OCI-LY7 (cell line): ENCODE data around the gene MYZAP. TPM values are rescaled to one million over a fixed set of nuclear protein-coding genes. Genes with fewer than 3 reads are reported as not detected.

Experiments
- BruUV-seq: library from RNA; stranded (reverse); fragments of 400-500 nt; replicated peaks from 2 replicates; lab custom pipeline; 2021; lab: Mats Ljungman, UMichigan
- CTCF ChIA-PET: fragments of 300-600 bp; sonication (Branson Sonifier 250); formaldehyde crosslinking; loops from one replicate; lab custom pipeline; 2022; ENCODE audit warnings: antibody characterized with exemption; ENCODE audit not compliant: unreplicated experiment; lab: Charles Lee
- POLR2A ChIA-PET: fragments of 300-600 bp; sonication (Branson Sonifier 250); formaldehyde crosslinking; loops from one replicate; lab custom pipeline; 2022; ENCODE audit warnings: antibody characterized with exemption; lab: Charles Lee
- DNase-seq: peaks from one replicate; pipeline ENCODE4 v3.0.0-alpha.2; 2015; ENCODE audit warnings: low spot score
- H2AFZ ChIP-seq: fragments of 200-600 bp; sonication (generic), shearing (Covaris generic); 2 replicates; pipeline ENCODE4 v1.6.1; 2014; ENCODE audit warnings: mild to moderate bottlenecking, antibody characterized with exemption, low read length, moderate library complexity
- H3K27ac ChIP-seq: fragments of 200-600 bp; sonication (generic); 2 replicates; pipeline ENCODE4 v1.5.1; 2014; ENCODE audit warnings: mixed run types, low read depth, mild to moderate bottlenecking, moderate library complexity, low read length, inconsistent platforms; ENCODE audit not compliant: poor library complexity, severe bottlenecking
- H3K36me3 ChIP-seq: fragments of 200-600 bp; sonication (generic); 2 replicates; pipeline ENCODE4 v1.6.1; 2014; ENCODE audit warnings: mild to moderate bottlenecking, antibody characterized with exemption, low read length, moderate library complexity, mixed read lengths; ENCODE audit not compliant: insufficient read depth
- H3K4me1 ChIP-seq: fragments of 200-600 bp; sonication (generic); 2 replicates; pipeline ENCODE4 v1.5.1; 2014; ENCODE audit warnings: mild to moderate bottlenecking, low read length; ENCODE audit not compliant: insufficient read depth, poor library complexity, severe bottlenecking
- H3K4me2 ChIP-seq: fragments of 200-600 bp; sonication (generic); 2 replicates; pipeline ENCODE4 v1.6.1; 2014; ENCODE audit warnings: mild to moderate bottlenecking, low read length
- H3K4me3 ChIP-seq: fragments of 200-600 bp; sonication (generic); 2 replicates; pipeline ENCODE4 v1.5.1; 2014; ENCODE audit warnings: mild to moderate bottlenecking, low read depth, low read length; ENCODE audit not compliant: poor library complexity, severe bottlenecking
- H3K79me2 ChIP-seq: fragments of 200-600 bp; sonication (generic); 2 replicates; pipeline ENCODE4 v1.6.1; 2016; ENCODE audit warnings: low read depth, mild to moderate bottlenecking, low read length, moderate library complexity, mixed read lengths; ENCODE audit not compliant: insufficient read depth
- H3K9me2 ChIP-seq: fragments of 200-600 bp; sonication (generic); 2 replicates; pipeline ENCODE4 v1.6.1; 2016; ENCODE audit warnings: mild to moderate bottlenecking, low read length, mixed read lengths; ENCODE audit not compliant: insufficient read depth
- H3K9me3 ChIP-seq: fragments of 200-600 bp; sonication (generic); 2 replicates; pipeline ENCODE4 v1.6.1; 2014; ENCODE audit warnings: mild to moderate bottlenecking, mixed run types, low read length, mixed read lengths
- H4K20me1 ChIP-seq: fragments of 200-600 bp; sonication (generic); 2 replicates; pipeline ENCODE4 v1.6.1; 2014; ENCODE audit warnings: mild to moderate bottlenecking, antibody characterized with exemption, low read length, moderate library complexity, mixed read lengths; ENCODE audit not compliant: insufficient read depth
- EZH2phosphoT487 ChIP-seq: fragments of 200-600 bp; sonication (generic); IDR thresholded peaks from 2 replicates; pipeline ENCODE4 v1.6.1; 2018; ENCODE audit warnings: low read depth, borderline replicate concordance, mild to moderate bottlenecking, mixed run types, antibody characterized with exemption, low read length, moderate library complexity, mixed read lengths
- intact Hi-C: fragments of 100-400 bp; cut with micrococcal nuclease; formaldehyde crosslinking; loops from one replicate; pipeline ENCODE4 v1.10.0; 2022; ENCODE audit not compliant: unreplicated experiment
- total RNA-seq, 2 experiments: library from RNA; depleted of rRNA in 1 of 2; stranded (reverse); fragments of >200 nt in 1 of 2; shearing (Covaris generic) in 1 of 2; gene quantifications; 2 replicates each; pipeline ENCODE4 v1.2.3, GENCODE V29; 2014 to 2022
- TF ChIP-seq, protein P1 (sequence below): fragments of 200-600 bp; sonication (generic); conservative IDR thresholded peaks from 2 replicates; pipeline ENCODE4 v1.5.1; 2014; ENCODE audit warnings: mild to moderate bottlenecking, antibody characterized with exemption, low read length, moderate library complexity, mixed read lengths

The MYZAP gene
- total RNA-seq, 2 experiments from 2014 or later: not detected

DNA sequence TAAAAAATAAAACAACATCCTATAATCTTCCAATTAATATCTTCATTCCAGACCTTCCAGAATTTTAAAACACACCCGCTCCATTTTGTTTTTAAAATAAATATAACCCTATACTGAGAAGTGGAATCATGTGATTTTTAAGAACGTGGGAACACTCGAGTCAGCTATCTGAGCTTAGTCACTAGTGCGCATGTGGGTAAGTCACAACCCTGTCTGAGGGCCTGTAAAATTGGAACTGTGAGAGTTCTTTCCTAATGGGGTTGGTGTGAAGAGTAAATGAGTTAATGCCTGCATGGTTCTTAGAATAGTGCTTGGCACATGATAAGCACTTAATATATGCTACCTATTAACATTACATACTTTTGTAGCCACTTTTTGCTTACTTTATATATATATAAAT lies 95.0 kb downstream of the MYZAP start:
- no peak overlapping the region for H2AFZ ChIP-seq
- no peaks in the 10 kb centered on the region for H3K79me2 ChIP-seq
- H3K4me2 ChIP-seq: no peak overlapping the region
- POLR2A ChIA-PET: no interaction called here
- DNase-seq: no peak
- H3K4me1 ChIP-seq: no peaks in the 10 kb centered on the region
- no peaks in the 10 kb centered on the region for H3K9me3 ChIP-seq
- H3K4me3 ChIP-seq: no peak overlapping the region
- CTCF ChIA-PET: no interaction called here
- H3K27ac ChIP-seq: no peak overlapping the region
- H4K20me1 ChIP-seq: no peaks in the 10 kb centered on the region
- no TSS peak for BruUV-seq
- TF ChIP-seq EZH2phosphoT487: no peak
- TF ChIP-seq, protein P1, sequence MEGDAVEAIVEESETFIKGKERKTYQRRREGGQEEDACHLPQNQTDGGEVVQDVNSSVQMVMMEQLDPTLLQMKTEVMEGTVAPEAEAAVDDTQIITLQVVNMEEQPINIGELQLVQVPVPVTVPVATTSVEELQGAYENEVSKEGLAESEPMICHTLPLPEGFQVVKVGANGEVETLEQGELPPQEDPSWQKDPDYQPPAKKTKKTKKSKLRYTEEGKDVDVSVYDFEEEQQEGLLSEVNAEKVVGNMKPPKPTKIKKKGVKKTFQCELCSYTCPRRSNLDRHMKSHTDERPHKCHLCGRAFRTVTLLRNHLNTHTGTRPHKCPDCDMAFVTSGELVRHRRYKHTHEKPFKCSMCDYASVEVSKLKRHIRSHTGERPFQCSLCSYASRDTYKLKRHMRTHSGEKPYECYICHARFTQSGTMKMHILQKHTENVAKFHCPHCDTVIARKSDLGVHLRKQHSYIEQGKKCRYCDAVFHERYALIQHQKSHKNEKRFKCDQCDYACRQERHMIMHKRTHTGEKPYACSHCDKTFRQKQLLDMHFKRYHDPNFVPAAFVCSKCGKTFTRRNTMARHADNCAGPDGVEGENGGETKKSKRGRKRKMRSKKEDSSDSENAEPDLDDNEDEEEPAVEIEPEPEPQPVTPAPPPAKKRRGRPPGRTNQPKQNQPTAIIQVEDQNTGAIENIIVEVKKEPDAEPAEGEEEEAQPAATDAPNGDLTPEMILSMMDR: no peak
- intact Hi-C loops: no loop called here
- H3K9me2 ChIP-seq: no peaks in the 10 kb centered on the region
- H3K36me3 ChIP-seq: no peaks in the 10 kb centered on the region

DNA sequence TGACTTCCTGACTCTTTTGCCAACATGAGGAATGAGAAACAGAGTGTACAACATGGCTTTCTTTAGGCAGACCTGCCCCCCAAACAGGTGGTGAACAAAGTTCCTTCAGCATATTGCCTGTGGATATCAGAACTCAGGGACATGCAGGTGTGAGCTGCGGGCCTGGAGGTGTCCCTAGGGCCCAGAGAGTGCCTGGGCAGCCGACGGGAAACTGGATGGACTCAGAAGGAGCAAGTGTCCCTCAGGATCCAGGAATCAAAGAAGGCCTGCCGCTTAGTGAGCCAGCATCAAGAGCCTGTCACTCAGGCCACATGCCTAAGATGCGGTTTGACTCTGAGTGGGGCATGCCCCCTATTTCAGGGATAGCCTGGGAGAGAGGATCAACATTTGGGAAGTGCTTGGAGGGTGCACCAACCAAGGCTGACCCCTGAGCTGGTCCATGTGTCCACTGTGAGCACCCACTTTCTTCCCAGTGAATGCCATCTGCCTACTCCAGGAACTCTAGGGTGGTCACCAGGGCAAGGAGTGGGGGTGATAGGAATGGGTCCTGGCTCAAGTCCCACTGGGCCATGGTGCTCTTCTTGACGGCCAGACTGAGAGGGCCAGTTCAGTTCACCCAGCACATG lies 98.8 kb downstream of the MYZAP start:
- no peaks in the 10 kb centered on the region for H3K9me2 ChIP-seq

GRCh38 chr15:57691082-57691481 lies 99.4 kb downstream of the MYZAP start:
- no peaks in the 10 kb centered on the region for H4K20me1 ChIP-seq
- no peaks in the 10 kb centered on the region for H3K9me3 ChIP-seq
- ChIA-PET POLR2A (interaction anchor here (0.9 kb wide), 1 partner anchor 8 kb away, joined by 4 read pairs; no protein-coding TSS in a partner anchor), CTCF (no interaction called here)
- no peak overlapping the region for H2AFZ ChIP-seq
- no peak for DNase-seq
- no peaks in the 10 kb centered on the region for H3K36me3 ChIP-seq
- no peak for TF ChIP-seq EZH2phosphoT487
- TF ChIP-seq, protein P1: no peak
- no peak overlapping the region for H3K4me2 ChIP-seq
- intact Hi-C loops: no loop called here
- BruUV-seq: no TSS peak
- H3K9me2 ChIP-seq: no peaks in the 10 kb centered on the region
- no peak overlapping the region for H3K27ac ChIP-seq
- no peak overlapping the region for H3K4me3 ChIP-seq
- H3K4me1 ChIP-seq: no peaks in the 10 kb centered on the region
- no peaks in the 10 kb centered on the region for H3K79me2 ChIP-seq

More for the DNA sequence above, 98.8 kb downstream of the MYZAP start:
- H3K4me2 ChIP-seq: no peak overlapping the region
- intact Hi-C loops: no loop called here
- no peaks in the 10 kb centered on the region for H3K36me3 ChIP-seq
- H3K4me3 ChIP-seq: no peak overlapping the region
- ChIA-PET CTCF (no interaction called here), POLR2A (interaction anchor here (0.9 kb wide), 1 partner anchor 9 kb away, joined by 4 read pairs; no protein-coding TSS in a partner anchor)
- H3K79me2 ChIP-seq: no peaks in the 10 kb centered on the region
- no peak overlapping the region for H2AFZ ChIP-seq
- TF ChIP-seq, protein P1: no peak
- TF ChIP-seq EZH2phosphoT487: no peak
- no peak for DNase-seq
- H3K27ac ChIP-seq: no peak overlapping the region
- H3K9me3 ChIP-seq: no peaks in the 10 kb centered on the region
- H4K20me1 ChIP-seq: no peaks in the 10 kb centered on the region
- no peaks in the 10 kb centered on the region for H3K4me1 ChIP-seq
- no TSS peak for BruUV-seq
